Measurements from ENCODE around the gene RNASE12.
"Not testable (repeated sequence)": the region's sequence is repeated elsewhere in the genome, so short reads cannot be mapped to it uniquely, and the experiment has no call there.

RNASE12 gene, protein sequence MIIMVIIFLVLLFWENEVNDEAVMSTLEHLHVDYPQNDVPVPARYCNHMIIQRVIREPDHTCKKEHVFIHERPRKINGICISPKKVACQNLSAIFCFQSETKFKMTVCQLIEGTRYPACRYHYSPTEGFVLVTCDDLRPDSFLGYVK

DNA sequence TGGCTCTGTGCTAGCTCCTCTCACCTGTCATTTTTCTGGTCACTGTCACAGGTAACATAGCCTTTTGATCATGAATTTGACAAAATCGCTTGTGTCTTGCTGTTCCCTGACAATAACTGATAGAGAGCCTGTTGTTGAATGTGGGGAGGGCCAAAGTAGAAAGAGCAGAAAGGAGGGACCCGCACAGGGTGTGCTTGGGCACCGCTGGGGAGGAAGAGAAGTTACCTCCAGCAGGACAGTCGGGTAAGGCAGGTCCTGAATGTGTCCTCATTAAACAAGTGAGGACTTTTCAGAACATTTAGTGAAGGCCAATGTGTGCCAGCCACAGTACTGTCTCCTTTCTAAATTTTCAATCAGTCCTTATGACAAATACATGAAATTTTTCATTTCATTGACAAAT is at the start of gene RNASE12:
TSS of gene RNASE12 (minus strand) at position 142 of the 400 bp plus-strand sequence. CDS start 653 bp downstream, outside the sequence.
- DNase-seq = no peak

DNA sequence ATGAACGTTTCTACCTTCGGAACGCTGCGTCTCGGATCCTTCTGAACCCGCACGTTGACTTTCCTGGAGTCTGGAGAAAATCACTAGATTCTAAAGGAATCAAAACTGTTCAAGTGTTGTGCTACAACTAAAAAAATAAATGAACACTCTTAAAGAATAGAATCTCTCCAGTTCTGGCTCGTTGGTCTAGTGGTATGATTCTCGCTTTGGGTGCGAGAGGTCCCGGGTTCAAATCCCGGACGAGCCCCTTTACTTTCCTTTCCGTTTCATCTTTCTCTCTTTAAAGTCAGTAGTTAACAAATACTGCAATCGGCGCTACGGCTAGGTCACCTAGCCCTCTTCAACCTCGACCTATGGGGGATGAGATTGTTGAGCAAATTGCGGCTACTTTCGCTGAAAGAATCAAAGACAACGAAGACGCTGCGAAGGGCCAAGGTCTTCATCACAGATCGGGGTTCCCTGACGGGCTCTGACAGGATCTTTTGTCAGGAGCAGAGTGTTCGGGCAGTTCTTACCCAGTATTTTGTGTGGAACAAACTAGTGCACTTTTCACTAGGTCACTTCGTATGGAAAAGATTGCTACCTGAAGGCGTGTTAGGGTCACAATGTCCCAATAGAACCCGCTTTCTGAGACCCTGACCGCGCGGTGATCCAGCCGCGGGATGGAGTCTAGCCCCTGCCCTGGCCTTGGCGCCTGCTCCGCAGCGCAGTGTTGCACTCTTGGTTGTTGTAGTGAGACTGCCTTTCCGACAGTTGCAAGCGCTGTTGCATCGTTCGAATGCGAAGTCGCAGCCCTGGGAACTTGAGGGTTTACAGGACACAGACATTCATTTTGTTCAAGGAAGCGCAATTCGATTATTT is 41.9 kb upstream of the RNASE12 start:
- DNase-seq = peak; percentile 84

DNA sequence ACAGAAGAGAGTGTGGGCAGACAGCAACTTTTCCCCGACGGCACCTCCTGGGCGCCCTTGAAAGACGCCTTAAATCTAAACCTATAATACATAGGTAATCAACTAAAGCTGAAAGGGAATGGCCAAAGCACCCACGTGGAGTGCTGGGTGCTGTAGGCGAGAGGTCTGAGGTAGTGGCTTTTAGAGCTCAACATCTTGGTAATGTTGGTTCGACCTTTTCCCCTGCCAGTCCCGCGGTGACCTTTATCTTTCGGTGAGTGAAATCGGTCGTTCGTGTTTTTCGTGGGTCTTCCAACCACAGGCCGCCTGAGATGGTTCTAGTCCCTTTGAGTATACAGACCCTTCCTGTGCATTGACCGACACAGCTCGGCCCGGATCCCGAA is 41.3 kb upstream of the RNASE12 start:
- no peak for DNase-seq

DNA sequence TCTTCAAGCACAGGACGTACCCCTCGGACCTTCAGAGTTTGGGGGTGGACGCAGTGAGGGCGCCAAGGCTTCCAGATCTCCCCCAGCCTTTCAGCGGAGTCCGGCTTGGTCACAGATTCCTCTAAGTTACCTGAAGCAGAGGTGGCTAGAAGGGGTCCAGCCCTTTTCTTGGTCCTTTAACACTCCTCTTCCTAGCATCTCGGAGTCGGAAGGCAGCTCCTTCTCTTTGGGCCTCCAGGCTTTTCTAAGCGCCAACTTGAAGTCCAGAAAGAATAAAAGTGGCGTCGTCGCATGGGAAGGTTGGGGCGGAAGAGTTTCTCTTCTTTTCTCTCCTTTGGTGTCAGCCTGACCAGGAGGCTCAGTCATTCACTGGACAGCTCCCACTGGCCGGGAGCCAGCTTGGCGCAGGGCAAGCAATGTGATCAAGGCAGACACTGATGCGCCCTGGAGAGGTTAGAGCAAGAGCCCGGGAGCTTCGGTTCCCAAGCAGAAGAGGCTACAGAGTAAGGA is 40.8 kb upstream of the RNASE12 start:
- peak; percentile 20 for DNase-seq

DNA sequence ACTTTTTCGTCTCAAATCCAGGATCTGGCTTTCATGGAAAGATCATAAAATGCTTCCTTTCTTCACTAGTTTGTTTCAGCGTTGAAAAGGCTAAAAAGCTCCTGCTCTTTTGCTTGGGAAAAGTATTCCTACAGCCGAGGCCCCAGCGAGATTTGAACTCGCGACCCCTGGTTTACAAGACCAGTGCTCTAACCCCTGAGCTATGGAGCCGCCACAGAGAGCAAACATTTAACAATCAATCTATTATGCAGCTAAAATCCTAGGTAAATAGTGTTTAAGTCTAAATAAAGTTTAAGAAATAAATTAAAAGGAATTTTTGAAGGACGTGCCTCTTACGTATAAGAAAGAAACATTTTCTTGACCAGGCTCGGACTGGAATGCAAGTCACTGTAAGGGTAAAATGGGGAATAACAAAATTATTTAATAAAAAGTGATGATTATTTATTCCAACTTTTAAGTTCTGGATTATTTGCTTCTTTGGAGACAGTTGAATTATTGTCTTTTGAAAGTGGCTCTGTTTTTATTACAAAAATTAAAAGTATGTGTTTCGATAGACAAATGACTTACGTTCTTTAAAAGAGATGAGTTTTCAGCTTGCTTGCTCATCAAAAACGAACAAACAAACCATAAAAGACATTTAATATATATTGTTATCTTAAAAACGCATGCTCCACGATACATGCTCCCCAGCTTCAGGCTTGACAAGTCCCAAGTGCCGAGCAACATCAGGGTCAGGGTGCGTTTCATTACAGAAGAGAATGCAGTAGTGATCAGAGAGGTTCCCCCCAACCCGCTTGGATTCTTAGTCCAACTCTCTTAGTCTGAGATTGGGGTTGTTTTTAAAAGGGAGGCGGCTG is 40.1 kb upstream of the RNASE12 start:
- peak; percentile 76 for DNase-seq

DNA sequence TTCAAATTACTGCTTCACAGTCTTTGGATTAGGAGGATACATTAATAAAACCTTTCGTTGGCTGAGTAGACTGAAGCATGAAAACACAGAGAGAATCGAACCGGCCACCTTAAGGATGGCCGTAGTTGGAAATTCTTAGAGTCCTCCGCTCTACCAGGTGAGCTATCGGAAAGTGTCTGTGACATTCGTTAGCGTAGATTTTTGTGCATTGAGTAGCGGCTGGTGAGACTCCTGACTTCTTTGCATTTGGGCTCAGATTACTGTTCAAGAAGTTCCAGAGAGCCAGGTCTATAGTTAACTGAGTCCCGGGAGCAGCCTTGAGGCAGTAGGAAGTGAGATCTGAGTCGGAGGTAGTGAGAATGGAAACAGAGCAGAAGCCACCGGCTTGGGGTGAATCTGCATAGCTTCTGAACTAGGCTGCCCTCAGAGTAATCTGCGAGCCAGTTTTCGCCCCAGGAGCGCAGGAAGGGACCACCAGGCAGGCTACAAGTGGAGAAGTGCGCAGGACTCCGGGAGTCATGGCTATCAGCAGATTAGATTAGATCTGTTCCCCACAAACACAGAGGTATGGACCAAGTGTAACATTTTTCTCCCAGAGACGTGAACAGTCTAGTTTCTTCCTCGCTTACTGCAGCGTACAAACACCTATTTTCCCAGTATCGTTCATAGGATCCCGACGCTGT is 39.3 kb upstream of the RNASE12 start:
- DNase-seq = peak; percentile 67

DNA sequence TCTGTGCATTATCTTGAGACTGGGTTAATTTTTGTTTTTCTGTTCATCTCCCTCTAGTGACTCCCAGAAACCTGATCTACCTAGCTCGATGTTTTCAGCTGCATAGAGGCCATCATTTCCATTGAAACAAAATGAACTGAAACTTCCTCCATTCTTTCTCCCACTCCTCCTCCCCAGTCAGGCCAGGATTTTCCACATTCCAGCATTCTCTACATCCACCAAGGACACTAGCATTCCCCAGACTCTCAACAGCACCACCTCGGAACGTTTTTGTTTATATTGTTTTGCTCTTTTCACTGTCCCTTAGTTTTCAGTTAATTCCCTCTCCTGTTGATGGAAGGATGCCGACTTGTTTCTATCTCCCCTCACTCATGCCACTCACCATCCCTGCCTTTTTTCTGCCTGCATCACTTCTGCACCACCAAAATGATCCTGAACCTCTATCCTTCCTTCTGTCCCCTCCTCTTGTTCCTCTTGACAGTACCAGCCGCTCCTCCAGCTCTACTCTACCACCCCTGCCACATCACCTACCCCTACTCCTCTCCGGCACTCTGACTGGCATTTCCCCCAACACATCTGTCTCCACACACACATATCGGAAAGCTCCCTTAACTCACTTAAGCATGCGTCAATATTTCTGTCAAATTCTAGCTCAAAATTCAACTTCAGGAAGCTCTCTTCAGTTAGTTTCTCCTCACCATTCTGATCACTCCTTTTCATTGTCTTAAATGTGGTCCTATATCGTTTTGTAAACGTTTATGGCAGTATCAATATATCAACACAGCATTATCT is 37.1 kb upstream of the RNASE12 start:
- no peak for DNase-seq

DNA sequence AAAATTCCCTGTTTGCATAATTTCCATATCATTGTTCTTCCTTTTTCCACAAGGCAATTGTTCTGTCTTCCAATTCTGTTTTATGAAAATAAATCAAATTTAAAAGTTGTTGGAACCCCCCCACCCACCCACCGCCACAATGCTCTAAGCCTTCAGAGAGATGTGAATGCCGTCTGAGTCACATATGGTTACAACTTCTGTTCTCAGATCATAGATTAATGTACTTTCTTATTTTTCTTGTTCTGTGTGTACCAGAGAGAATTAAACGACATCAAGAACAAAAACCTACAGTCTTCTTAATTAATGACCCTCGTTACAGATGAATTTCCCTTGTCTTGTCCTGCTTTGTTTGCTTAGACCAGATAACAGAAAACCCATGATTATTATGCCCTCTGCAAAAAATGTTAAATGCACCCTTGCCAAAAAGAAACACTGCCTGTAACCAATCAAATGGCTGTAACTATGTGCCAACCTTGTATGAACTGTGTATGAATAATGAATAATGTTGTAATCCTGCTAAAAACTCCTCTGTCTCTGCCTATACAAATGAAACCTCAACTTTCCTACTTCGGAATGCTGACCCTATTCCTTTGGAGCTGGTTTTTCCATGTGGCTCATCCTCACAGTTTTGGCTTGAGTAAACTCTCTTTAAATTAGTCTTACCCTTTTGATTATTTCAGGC is 36.3 kb upstream of the RNASE12 start:
- DNase-seq = no peak

DNA sequence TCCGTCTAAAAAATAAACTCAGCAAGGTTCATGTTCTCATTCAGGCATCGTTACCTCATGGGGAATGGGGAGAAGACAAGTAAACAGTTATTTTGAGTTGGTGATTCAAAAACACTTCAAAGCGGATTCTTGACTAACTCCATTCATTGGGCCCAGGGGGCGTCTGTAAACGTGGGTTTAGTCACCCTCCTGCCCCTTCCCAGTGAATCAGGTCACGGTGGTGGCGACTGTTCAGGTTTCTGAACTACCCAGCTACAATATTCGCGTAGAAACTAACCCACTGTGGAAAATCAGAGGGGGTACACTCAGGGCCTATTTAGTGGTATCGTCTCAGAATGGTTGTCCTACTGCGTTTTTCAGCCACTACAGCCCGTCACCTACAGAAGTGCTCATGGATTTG is 35.1 kb upstream of the RNASE12 start:
- peak; percentile 10 for DNase-seq

DNA sequence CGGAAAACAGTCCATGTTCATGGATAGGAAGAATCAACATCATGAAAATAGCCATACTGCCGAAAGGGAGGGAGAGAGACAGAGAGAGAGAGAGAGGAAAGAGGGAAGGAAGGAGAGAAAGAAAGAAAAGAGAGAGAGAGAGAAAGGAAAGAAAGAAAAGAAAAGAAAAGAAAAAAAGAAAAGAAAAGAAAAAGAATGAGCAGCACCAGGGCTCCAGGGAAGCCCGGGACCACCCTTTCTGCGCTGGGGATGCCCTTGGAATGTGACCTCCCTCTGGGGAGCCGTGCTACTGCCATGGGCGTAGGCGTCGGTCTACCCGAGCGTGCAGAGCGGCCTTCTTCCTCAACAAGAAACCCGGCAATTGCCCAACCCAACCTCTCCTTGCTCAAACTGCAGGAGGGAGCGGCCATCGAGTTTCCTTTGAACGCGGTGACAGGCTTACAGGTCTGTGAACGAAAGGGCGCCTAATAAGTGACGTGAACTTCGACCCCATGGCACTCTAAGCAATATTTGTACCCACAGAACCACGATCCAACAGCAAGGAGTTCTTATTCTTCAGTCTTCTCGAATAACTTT is 33.4 kb upstream of the RNASE12 start:
- DNase-seq = peak; percentile 63

DNA sequence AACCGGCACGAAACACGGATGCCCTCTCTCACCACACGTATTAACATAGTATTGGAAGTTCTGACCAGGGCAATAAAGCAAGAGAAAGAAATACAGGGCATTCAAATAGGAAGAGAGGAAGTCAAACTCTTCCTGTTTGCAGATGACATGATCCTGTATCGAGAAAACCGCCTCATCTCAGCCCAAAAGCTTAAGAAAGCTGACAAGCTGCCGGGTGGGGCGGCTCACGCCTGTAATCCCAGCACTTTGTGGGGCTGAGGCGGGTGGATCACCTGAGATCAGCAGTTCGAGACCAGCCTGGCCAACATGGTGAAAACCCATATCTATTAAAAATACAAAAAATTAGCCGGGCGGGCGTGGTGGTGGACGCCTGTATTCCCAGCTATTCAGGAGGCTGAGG is 32.6 kb upstream of the RNASE12 start:
- peak; percentile 17 for DNase-seq

DNA sequence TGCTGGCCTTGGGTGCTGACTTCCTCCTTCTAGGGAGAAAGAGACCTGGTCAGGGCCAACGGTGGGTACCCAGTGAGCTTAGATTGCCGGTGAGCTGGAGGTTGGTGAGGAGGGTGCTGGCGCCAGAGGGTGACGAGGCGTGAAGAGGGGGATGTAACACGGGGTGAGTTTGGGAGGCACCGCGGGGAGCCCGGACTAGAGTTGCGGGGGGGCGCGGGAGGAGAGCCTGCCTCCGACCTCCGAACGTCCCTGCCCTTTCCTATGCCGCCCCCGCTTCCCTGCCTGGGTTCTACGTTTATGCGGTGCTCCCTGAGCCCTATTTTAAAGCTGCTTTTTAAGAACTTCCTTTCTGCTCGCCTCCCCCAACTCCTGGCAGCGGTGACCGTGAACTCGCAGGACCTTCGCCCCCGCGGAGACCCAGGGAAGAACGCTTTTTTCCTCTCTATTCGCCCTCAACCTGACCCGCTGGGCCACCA is 31.7 kb upstream of the RNASE12 start:
- DNase-seq = no peak

DNA sequence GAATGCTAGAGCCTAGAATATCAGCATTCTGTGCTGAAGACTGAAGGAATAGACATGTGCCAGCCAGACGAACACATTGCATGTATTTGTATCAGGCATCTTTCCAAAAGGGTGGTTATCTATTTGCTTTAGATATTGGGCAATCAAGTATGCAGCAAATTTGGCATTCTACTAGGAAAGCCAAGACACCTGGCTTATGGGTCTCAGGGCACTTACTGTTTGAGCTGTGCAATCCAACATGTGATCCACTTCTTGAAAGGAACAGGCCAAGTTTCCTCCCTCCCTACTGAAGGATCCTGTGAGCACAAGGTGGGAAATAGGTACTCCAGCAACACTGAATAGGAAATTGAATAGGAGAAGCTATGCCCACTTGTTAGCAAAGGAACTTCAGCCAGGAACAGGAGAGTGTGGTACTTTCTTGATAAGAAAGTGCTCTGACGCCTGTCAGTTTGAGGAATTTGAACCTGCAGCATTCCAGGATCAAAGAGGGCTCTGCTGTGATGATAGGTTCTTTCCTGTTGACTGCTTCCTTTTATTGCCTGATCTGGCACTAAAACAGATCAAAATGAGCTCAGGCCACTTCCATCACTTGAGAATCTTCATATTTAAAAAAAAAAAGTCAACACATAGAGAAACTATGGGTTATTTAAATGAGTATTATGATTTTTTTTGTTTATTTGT is 29.8 kb upstream of the RNASE12 start:
- no peak for DNase-seq

DNA sequence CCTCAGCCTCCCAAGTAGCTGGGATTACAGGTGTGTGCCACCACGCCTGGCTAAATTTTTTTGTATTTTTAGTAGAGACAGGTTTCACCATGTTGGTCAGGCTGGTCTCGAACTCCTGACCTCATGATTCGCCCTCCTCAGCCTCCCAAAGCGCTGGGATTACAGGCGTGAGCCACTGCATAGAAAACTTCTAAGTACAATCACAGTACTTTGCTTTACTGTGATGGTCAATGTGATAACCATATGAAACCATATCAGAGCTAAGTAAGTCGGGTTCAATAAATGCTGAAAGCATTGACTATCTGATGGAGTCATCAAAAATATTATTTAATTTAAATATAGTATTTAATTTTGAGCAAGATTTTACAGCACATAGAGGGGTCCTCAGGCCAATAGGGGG is 28.5 kb upstream of the RNASE12 start:
- not testable (repeated sequence) for DNase-seq

DNA sequence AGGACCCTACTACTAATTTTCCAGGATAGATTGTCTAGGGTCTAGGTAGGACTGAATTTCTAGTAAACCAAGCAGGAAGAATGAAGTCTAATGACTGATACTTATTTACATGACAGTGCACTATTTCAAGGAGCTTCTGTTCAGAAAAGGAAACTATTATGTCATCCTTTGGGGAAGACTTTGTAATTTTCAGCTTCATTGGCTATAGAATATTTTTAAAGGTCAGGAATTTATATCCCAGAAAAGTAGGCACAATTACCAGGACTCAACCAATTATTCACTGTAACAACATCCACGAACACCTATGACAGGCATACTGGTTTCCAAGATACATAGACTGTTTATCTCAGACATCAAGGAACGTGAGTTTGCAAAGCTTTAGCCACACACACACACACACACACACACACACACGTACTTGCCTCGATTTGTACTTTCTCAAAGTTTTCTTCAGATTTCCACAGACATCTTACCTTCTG is 27.1 kb upstream of the RNASE12 start:
- DNase-seq = no peak

DNA sequence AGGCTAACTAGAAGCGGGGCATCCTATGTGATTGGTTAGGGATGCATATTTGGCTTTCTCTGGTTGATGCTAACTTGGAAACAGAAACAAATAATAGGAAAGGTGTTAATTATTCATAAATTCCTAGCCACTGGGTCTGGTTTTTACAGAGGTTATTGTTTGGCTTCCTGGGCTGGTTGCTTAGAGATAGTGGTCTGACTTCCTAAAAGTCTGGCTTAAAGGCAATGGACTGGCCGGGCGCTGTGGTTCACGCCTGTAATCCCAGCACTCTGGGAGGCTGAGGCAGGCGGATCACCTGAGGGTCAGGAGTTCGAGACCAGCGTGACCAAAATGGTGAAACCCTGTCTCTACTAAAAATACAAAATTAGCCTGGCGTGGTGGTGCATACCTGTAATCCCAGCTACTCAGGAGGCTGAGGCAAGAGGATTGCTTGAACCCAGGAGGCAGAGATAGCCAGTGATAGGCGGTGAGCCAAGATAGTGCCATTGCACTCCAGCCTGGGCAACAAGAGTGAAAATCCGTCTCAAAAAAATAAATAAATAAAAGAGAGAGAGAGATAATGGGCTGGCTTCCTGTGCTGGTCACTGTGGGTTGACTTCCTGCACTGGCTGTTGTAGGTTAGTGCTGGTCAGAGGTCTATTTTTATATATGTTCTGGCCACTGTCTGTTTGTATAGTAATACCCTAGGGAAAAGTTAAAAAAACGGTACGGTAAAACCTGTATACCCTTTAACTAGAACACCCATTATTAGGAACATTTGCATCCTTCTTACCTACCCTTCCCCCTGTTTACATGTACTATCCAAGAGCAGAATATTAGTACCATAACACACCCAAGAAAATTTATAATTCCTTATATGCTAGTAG is 26.2 kb upstream of the RNASE12 start:
- DNase-seq = no peak

DNA sequence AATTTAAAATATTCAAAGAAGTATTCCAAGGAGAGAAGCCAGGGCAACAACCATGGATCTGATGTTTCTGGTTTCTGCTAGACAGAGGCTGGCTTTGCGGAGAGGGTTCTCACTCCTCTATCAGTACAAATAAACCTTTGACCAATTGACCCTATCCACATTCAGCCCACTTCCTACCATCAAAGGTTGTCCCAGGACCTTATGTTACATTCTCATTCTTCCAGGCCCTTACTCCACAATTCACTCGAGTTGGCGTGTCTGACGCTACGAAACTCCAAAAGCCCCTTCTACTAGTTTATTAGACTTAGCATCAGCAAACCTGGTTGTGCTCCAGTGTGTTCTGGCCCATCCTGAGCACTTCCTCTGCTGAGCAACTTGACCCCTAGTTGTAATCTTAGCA is 24.8 kb upstream of the RNASE12 start:
- no peak for DNase-seq

DNA sequence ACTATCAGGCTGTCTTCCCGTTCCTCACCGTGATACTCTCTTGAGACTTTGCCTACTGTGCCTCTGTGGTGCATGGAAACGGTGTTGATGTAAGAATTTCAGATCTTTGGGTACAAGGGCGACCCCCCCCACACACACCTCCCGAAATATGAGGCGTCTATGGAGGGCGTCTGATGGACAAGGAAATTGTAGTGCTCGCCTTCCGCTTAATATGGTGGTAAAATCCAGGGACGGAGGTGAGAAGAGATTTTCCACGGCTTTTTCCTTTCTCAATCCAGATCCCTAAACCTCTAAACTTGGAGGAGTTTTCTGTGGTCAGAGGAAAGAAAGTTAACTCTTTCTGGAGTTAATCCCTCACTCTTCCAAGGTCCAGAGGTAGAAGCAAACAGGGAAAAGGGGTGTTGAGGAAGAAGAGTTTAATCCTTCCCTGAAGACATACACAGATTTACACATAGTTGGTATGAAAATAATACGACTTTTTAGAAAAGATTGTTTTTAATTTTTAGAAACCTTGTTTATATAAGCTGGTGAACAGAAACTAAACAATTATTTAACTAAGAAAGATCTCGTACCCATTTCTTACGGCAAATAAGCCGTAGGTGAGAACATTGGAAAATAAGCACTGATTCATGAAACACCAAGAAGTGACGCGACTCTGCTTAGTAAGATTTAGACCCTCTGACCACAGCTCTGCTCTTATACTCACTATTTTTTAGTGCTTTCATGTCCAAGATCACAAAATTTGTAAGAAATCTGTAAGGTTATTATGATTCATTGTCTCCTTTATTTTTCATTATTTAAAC is 23.1 kb upstream of the RNASE12 start:
- no peak for DNase-seq
